NK-92 treated with Interleukin-12 subunit alpha and Interleukin-12 subunit beta, amount 100 ng/mL, for 24 hours (cell line): ENCODE data around the gene UGT2A1.

ENCODE experiments used
- DNase-seq: peaks from one replicate; lab custom pipeline; 2025; lab: John Stamatoyannopoulos, UW

Gene UGT2A1

DNA sequence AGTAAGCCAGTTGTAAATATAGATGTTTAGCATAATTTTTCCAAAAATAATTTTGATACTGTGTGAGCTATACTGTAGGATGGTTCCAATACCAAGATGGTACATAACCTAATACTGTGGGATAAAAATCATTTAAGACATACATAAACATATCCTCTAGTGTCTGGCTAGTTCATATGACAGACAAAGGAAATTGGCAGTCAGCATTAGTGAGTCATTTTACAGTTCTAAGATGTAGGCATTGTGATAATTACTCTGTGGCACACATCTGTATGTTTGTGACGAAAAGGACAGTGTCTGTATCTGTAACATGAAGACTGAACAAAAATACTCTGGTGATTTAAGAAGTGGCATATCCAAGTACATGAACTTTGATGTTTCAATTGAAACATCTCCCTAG, 63.2 kb downstream of the UGT2A1 start:
- no peak for DNase-seq

- DNase-seq, result no peak
These were observed 68.9 kb downstream of the UGT2A1 start for GRCh38 chr4:69584135-69584534.

- no peak for DNase-seq
These were observed 69.5 kb downstream of the UGT2A1 start for GRCh38 chr4:69583543-69583942.

- no peak for DNase-seq
These were observed 75.8 kb downstream of the UGT2A1 start for GRCh38 chr4:69577245-69577644.

DNA sequence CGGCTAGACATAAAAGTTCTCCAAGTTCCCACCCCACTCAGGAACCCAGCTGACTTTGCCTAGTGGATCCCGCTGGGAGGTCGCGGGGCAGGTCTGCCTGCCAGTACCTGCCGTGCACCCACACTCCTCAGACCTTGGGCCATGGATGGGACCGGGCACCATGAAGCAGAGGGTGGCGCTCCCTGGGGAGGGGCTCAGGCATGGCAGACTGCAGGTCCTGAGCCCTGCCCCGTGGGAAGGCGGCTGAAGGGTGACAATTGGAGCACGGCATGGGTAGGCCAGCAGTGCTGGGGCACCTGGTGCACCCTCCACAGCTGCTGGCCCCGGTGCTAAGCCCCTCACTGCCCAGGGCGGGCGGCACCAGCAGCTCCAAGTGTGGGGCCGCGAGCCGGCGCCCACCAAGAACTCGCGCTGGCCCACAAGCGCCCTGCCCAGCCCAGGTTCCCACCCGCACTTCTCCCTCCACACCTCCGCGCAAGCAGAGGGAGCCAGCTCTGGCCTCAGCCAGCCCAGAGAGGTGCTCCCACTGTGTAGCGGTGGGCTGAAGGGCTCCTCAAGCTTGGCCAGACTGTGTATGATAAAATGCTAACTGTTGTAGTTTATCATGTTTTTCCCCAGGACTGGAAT, 76.7 kb downstream of the UGT2A1 start:
- no peak for DNase-seq

GRCh38 chr4:69568787-69569186, 84.3 kb downstream of the UGT2A1 start:
- no peak for DNase-seq

- no peak for DNase-seq
These were observed 89.6 kb downstream of the UGT2A1 start for GRCh38 chr4:69563424-69563823.

DNA sequence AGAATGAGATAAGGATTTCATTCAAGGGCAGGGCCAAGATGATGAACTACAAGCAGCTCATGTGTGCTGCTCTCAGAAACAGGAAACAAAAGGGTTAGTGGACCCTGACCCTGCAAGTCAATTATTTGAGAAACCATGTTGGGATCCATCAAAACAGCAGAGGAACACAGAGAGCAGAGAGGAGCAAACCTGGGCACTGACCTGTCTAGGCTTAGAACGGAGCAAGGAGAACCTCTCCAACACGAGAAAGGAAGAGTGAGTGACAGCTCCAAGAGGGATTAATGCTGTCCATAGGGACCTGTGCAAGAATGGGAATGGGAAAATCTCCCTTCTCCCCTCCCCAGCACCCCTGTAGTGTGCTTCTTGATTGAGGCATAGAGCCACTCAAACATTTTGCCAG, 103.4 kb downstream of the UGT2A1 start:
- DNase-seq, result no peak

GRCh38 chr4:69546134-69546765, 106.8 kb downstream of the UGT2A1 start:
- no peak for DNase-seq
